Fibroblast of mammary gland (primary cell): ENCODE measurements around the gene ANOS1.

Source experiments
- DNase-seq: peaks from one replicate; pipeline ENCODE4 v3.0.0-alpha.2; 2010; ENCODE audit warnings: low read depth
- H3K4me3 ChIP-seq: 2 replicates; pipeline ENCODE4 v1.5.1; 2011; ENCODE audit warnings: low read depth, mild to moderate bottlenecking, low read length, moderate library complexity; ENCODE audit not compliant: control insufficient read depth
- TF ChIP-seq, protein P1 (sequence below): conservative IDR thresholded peaks from 2 replicates; pipeline ENCODE4 v1.5.1; 2011; ENCODE audit warnings: low read depth, low read length, inconsistent platforms; ENCODE audit not compliant: control insufficient read depth, insufficient read depth

The ANOS1 gene

GRCh38 chrX:8635812-8636211, 96.1 kb downstream of the ANOS1 start:
- no peak for DNase-seq
- TF ChIP-seq, protein P1, sequence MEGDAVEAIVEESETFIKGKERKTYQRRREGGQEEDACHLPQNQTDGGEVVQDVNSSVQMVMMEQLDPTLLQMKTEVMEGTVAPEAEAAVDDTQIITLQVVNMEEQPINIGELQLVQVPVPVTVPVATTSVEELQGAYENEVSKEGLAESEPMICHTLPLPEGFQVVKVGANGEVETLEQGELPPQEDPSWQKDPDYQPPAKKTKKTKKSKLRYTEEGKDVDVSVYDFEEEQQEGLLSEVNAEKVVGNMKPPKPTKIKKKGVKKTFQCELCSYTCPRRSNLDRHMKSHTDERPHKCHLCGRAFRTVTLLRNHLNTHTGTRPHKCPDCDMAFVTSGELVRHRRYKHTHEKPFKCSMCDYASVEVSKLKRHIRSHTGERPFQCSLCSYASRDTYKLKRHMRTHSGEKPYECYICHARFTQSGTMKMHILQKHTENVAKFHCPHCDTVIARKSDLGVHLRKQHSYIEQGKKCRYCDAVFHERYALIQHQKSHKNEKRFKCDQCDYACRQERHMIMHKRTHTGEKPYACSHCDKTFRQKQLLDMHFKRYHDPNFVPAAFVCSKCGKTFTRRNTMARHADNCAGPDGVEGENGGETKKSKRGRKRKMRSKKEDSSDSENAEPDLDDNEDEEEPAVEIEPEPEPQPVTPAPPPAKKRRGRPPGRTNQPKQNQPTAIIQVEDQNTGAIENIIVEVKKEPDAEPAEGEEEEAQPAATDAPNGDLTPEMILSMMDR: no peak
- no peak overlapping the region for H3K4me3 ChIP-seq

DNA sequence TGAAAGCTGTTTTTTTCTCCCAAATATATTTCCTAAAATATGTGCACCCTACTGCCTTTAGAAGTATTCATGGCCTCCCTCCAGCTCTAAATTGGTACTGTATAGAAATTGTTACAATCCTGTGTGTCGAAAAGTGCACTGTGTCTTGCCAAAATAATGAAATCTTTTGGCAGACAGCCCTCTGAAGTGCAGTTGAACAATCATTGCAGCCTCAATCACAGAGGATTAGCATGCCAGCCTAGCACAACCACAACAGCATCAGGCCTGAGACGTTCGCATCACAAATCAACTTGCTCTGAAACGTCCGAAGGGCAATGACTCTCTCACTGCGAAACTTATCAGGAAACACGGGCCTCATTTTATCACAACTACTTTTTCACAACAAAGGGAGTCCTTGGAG, 99.0 kb downstream of the ANOS1 start:
- no peak overlapping the region for H3K4me3 ChIP-seq
- DNase-seq: no peak
- TF ChIP-seq, protein P1: no peak

GRCh38 chrX:8629871-8630270, 102.1 kb downstream of the ANOS1 start:
- TF ChIP-seq, protein P1: no peak
- DNase-seq: peak; percentile 5
- H3K4me3 ChIP-seq: no peak overlapping the region

DNA sequence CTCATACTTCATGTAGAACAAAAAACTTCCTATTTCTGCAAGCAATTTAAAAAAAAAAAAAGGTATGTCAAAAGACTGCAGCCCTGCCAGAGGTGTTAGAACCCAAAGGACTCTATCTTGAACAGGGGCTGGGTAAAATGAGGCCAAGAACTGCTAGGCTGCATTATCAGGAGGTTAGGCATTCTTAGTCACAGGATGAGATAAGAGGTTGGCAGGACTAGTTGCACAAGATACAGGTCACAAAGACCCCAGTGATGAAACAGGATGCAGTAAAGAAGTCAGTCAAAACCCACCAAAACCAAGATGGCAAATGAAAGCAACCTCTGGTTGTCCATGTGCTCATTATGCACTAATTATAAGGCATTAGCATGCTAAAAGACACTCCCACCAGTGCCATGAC, 104.1 kb downstream of the ANOS1 start:
- DNase-seq: no peak
- H3K4me3 ChIP-seq: no peak overlapping the region
- TF ChIP-seq, protein P1: no peak

- peak; percentile 56 for DNase-seq
- TF ChIP-seq, protein P1: no peak
- no peak overlapping the region for H3K4me3 ChIP-seq
These were observed 124.6 kb downstream of the ANOS1 start for GRCh38 chrX:8607326-8607725.

GRCh38 chrX:8604131-8604530, 127.8 kb downstream of the ANOS1 start:
- no peak overlapping the region for H3K4me3 ChIP-seq
- TF ChIP-seq, protein P1: no peak
- no peak for DNase-seq

DNA sequence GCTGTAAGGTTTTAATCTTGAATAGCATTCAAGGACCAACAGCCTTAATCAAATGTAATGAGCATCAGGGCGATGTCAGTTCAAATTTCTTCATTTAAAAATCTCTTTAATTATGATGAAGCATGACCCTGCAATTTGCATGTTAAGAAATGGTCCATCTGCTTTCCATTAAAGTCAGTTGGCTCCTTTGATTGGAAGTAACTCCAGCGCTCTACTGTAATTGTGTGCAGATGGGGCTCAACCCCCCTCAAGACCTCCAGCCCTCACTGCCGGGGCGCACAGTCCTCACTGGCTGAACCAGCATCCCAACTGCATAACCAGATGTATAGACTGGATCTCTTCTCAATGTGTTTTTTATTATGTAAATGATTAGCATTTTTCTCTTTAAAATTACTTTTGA, 140.4 kb downstream of the ANOS1 start:
- no peak for DNase-seq
- TF ChIP-seq, protein P1: no peak
- H3K4me3 ChIP-seq: no peak overlapping the region
